ENCODE data around the gene GPR132.

GPR132 gene

DNA sequence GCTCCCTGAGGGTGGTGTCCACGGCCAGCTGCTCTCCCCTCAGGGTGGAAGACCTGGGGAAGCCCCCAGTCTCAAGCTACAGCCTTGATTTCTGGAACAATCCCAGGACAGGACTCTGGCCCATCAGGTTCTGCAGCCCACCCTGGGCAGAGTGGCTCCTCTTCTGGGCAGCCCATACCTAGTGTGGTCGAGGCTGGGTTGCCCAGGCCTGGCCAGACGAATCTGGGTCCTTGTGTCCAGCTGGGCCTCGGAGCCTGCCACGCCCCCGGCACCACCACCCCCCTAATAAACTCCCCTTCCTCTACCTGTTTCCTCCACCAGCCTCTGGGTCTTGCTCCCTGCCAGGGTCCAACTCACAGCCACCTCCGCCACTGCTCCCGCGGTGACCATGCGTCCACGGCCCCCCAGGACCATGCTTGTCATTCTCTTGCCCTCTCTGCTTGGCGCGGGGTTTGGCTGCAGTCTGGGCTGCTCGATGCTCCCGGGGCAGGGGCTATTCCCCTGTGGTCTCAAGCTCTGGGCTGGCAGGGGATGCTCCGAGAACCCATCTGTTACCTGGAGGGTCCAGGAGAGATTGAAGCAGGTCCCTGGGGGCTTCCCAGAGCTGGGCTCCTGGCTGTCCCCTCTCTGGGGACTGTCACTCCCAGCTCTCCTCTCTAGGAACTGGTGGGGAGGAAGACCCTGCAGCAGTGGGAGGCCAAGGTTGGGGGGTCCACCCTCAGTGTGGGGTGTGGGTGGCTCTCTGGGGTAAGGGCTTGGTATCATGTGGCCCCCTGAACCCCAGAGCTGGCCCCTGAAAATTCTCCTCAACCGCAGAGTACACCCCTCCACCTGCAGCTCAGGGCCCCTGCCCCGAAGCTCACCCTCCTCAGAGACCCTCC, 8.7 kb upstream of the GPR132 start:
- no peaks in the 10 kb centered on the region for H3K9me3 ChIP-seq (ENCODE audit: low read length)
- H3K27me3 ChIP-seq (ENCODE audit: insufficient read depth, low read length), result peaks cover 16% of the 10 kb centered on the region
- no peaks in the 10 kb centered on the region for H4K20me1 ChIP-seq (ENCODE audit: insufficient read depth, low read length)
- H2AFZ ChIP-seq (ENCODE audit: low read length), result no peak overlapping the region
- H3K79me2 ChIP-seq (ENCODE audit: insufficient read depth, low read length), result no peaks in the 10 kb centered on the region
- no peak overlapping the region for H3K27ac ChIP-seq (ENCODE audit: low read depth, low read length, poor library complexity, severe bottlenecking)
- H3K36me3 ChIP-seq (ENCODE audit: insufficient read depth, low read length), result no peaks in the 10 kb centered on the region
- H3K4me2 ChIP-seq (ENCODE audit: low read length), result no peak overlapping the region
- H3K4me1 ChIP-seq (ENCODE audit: insufficient read depth, low read length, severe bottlenecking), result no peaks in the 10 kb centered on the region
- TF ChIP-seq EZH2 (IDR thresholded peaks at IDR 0.05; ENCODE audit: borderline replicate concordance, low read length), result no peak
- TF ChIP-seq, protein P1, sequence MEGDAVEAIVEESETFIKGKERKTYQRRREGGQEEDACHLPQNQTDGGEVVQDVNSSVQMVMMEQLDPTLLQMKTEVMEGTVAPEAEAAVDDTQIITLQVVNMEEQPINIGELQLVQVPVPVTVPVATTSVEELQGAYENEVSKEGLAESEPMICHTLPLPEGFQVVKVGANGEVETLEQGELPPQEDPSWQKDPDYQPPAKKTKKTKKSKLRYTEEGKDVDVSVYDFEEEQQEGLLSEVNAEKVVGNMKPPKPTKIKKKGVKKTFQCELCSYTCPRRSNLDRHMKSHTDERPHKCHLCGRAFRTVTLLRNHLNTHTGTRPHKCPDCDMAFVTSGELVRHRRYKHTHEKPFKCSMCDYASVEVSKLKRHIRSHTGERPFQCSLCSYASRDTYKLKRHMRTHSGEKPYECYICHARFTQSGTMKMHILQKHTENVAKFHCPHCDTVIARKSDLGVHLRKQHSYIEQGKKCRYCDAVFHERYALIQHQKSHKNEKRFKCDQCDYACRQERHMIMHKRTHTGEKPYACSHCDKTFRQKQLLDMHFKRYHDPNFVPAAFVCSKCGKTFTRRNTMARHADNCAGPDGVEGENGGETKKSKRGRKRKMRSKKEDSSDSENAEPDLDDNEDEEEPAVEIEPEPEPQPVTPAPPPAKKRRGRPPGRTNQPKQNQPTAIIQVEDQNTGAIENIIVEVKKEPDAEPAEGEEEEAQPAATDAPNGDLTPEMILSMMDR (IDR thresholded peaks at IDR 0.05; ENCODE audit: low read length), result no peak
- no peaks in the 10 kb centered on the region for H3K9me2 ChIP-seq (ENCODE audit: low read depth, low read length)
- H3F3A ChIP-seq (ENCODE audit: insufficient read depth, low read length), result no peaks in the 10 kb centered on the region
- H3K4me3 ChIP-seq (ENCODE audit: low read depth, low read length, poor library complexity, severe bottlenecking), result no peak overlapping the region
- no peak overlapping the region for H3K9ac ChIP-seq (ENCODE audit: low read length)

DNA sequence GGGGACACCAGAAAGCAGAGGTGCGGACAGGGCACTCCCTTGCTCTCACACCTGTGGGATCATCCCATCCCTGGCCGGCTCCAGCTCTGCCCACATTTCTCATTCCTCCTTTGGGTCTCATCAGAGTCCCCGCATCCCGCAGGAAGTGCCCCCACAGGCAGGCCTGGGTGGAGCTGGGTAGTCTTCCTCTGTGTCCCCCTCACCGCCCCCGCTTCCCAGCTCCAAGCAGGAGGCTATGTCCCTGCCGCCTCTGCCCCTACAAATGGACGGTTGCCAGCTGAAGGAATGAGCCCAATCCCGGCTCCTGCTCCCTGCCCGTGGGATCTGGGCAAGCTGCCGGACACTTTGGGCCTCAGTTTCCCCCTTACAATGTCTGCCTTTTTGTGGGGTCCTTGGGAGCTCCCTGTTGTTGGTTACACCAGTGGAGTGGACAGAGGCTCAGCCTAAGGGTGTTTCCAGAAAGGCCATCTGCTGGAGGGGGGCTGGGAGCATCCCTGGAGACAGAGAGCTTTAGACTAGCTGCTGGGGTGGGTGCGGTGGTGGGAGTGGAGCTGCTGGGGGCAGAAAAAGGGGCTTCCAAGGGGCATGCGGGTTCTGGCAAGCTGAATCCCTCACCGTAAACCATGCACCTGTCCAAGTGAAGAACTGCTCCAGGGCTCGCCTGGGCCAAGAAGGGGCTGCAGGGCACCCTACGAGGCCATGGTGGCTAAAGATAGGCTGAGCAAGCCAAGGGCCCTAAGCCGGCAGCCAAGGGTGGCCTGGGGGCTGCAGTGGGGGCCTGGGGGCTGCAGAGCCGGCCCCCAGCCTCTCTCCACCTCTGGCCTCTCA, 7.9 kb upstream of the GPR132 start:
- H3K9me3 ChIP-seq (ENCODE audit: low read length), result no peaks in the 10 kb centered on the region
- H3K9ac ChIP-seq (ENCODE audit: low read length), result no peak overlapping the region
- H3K4me2 ChIP-seq (ENCODE audit: low read length), result no peak overlapping the region
- no peaks in the 10 kb centered on the region for H4K20me1 ChIP-seq (ENCODE audit: insufficient read depth, low read length)
- no peak overlapping the region for H2AFZ ChIP-seq (ENCODE audit: low read length)
- no peak overlapping the region for H3K27ac ChIP-seq (ENCODE audit: low read depth, low read length, poor library complexity, severe bottlenecking)
- H3K36me3 ChIP-seq (ENCODE audit: insufficient read depth, low read length), result no peaks in the 10 kb centered on the region
- no peak overlapping the region for H3K4me3 ChIP-seq (ENCODE audit: low read depth, low read length, poor library complexity, severe bottlenecking)
- no peaks in the 10 kb centered on the region for H3K9me2 ChIP-seq (ENCODE audit: low read depth, low read length)
- H3K27me3 ChIP-seq (ENCODE audit: insufficient read depth, low read length), result peaks cover 16% of the 10 kb centered on the region
- H3K79me2 ChIP-seq (ENCODE audit: insufficient read depth, low read length), result no peaks in the 10 kb centered on the region
- no peaks in the 10 kb centered on the region for H3F3A ChIP-seq (ENCODE audit: insufficient read depth, low read length)
- H3K4me1 ChIP-seq (ENCODE audit: insufficient read depth, low read length, severe bottlenecking), result no peaks in the 10 kb centered on the region
- TF ChIP-seq, protein P1 (IDR thresholded peaks at IDR 0.05; ENCODE audit: low read length), result no peak
- no peak for TF ChIP-seq EZH2 (IDR thresholded peaks at IDR 0.05; ENCODE audit: borderline replicate concordance, low read length)

DNA sequence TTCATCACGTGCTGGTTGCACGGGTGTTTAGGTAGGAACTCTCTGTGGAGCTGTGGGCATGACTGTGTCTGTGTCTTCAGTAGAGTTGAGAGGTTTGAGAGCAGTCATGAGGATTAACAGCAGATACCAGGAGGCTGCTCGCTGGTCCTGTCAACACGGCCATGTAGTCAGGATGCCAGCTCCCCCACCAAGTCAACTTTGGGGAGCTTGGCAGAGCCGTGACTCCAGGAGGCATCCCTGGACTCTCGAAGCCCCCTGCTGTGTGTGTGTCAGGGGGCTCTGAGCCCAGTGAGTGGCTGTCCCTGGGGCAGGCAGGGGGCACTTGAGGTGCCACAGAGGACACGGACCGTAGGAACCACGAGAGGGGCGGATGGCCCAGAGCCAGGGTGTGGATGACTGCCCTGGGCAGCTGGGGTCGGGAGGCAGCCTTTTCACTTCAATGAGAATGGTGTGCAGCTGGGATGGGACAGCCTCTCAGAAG, 7.2 kb upstream of the GPR132 start:
- no peaks in the 10 kb centered on the region for H3K4me1 ChIP-seq (ENCODE audit: insufficient read depth, low read length, severe bottlenecking)
- H3K36me3 ChIP-seq (ENCODE audit: insufficient read depth, low read length), result no peaks in the 10 kb centered on the region
- no peak overlapping the region for H3K9ac ChIP-seq (ENCODE audit: low read length)
- no peaks in the 10 kb centered on the region for H3F3A ChIP-seq (ENCODE audit: insufficient read depth, low read length)
- no peaks in the 10 kb centered on the region for H4K20me1 ChIP-seq (ENCODE audit: insufficient read depth, low read length)
- no peak overlapping the region for H3K4me3 ChIP-seq (ENCODE audit: low read depth, low read length, poor library complexity, severe bottlenecking)
- no peak overlapping the region for H2AFZ ChIP-seq (ENCODE audit: low read length)
- no peak for TF ChIP-seq EZH2 (IDR thresholded peaks at IDR 0.05; ENCODE audit: borderline replicate concordance, low read length)
- TF ChIP-seq, protein P1 (IDR thresholded peaks at IDR 0.05; ENCODE audit: low read length), result no peak
- no peaks in the 10 kb centered on the region for H3K9me3 ChIP-seq (ENCODE audit: low read length)
- no peaks in the 10 kb centered on the region for H3K9me2 ChIP-seq (ENCODE audit: low read depth, low read length)
- H3K4me2 ChIP-seq (ENCODE audit: low read length), result no peak overlapping the region
- H3K27me3 ChIP-seq (ENCODE audit: insufficient read depth, low read length), result peaks cover 21% of the 10 kb centered on the region
- H3K79me2 ChIP-seq (ENCODE audit: insufficient read depth, low read length), result no peaks in the 10 kb centered on the region
- no peak overlapping the region for H3K27ac ChIP-seq (ENCODE audit: low read depth, low read length, poor library complexity, severe bottlenecking)

Measured in OCI-LY1 (cell line).